ENCODE data around the gene C19orf44. TPM values are rescaled to one million over a fixed set of nuclear protein-coding genes. Genes with fewer than 3 reads are reported as not detected.

Gene C19orf44
- total and polyA plus RNA-seq, 2 of the 4 experiments (the other 2 are of a cell fraction), result 1.4 to 3.8 TPM

GRCh38 chr19:16496613-16496983 lies 404 bp downstream of the C19orf44 start:
- H2AFZ ChIP-seq (replicated peaks; ENCODE audit: low read length, poor library complexity), result peak overlapping the region; percentile 98
- no peaks in the 10 kb centered on the region for H3K27me3 ChIP-seq (ENCODE audit: control insufficient read depth, insufficient read depth, low read length)
- dilution Hi-C loops (cut with HindIII; ENCODE audit: low sequenced_read_pairs, unreplicated experiment) (no loop called here), intact Hi-C loops (cut with micrococcal nuclease) (no loop called here), in situ Hi-C loops (cut with MboI; ENCODE audit: low sequenced_read_pairs) (no loop called here)
- WGBS, 2 experiments (ENCODE audit: extremely low coverage in 2 of 2, insufficient read length in 1 of 2), result 36% methylated on average over 5 of the region's 16 CpGs; no CpG with 5 or more reads in 1 of the 2 experiments
- no peak overlapping the region for H3K18ac ChIP-seq (ENCODE audit: low read depth, low read length)
- no peaks in the 10 kb centered on the region for H4K20me1 ChIP-seq (ENCODE audit: insufficient read depth, low read length)
- no peak for TF ChIP-seq RFX5 (IDR thresholded peaks at IDR 0.05; ENCODE audit: low read depth, low read length)
- TF ChIP-seq MAZ (IDR thresholded peaks at IDR 0.05; ENCODE audit: borderline replicate concordance, low read depth, low read length), result no peak
- TF ChIP-seq BHLHE40 (IDR thresholded peaks at IDR 0.05; ENCODE audit: low read depth, low read length), result no peak
- TF ChIP-seq RAD21 (IDR thresholded peaks at IDR 0.05; ENCODE audit: low read length), result no peak
- TF ChIP-seq NFE2L2 (IDR thresholded peaks at IDR 0.05; ENCODE audit: low read depth, low read length), result no peak
- no peak for TF ChIP-seq MXI1 (IDR thresholded peaks at IDR 0.05; ENCODE audit: borderline replicate concordance, low read depth, low read length)
- TF ChIP-seq ELK1 (IDR thresholded peaks at IDR 0.05; ENCODE audit: borderline replicate concordance, low read depth, low read length), result no peak
- no peak for TF ChIP-seq FOS (IDR thresholded peaks at IDR 0.05; ENCODE audit: low read depth, low read length)
- TF ChIP-seq RCOR1 (IDR thresholded peaks at IDR 0.05; ENCODE audit: insufficient replicate concordance, low read length), result no peak
- no peak for TF ChIP-seq USF2 (IDR thresholded peaks at IDR 0.05; ENCODE audit: low read depth, low read length)
- TF ChIP-seq CTCF (conservative IDR thresholded peaks at IDR 0.05; ENCODE audit: low read depth, low read length), result no peak
- no peak for TF ChIP-seq CEBPB (IDR thresholded peaks at IDR 0.05; ENCODE audit: low read depth, low read length)
- no peak for TF ChIP-seq MAFK (IDR thresholded peaks at IDR 0.05; ENCODE audit: low read depth, low read length)
- TF ChIP-seq CHD1 (IDR thresholded peaks at IDR 0.05; ENCODE audit: low read depth, low read length), result no peak
- no peak for TF ChIP-seq SMC3 (IDR thresholded peaks at IDR 0.05; ENCODE audit: low read depth, low read length)
- TF ChIP-seq POLR2A (IDR thresholded peaks at IDR 0.05; ENCODE audit: low read depth, low read length), result no peak
- H3K9me3 ChIP-seq (ENCODE audit: control insufficient read depth, insufficient read depth, low read length), result no peaks in the 10 kb centered on the region
- no TSS peak for BruUV-seq (replicated peaks)
- peak overlapping the region; percentile 49 for H3K9ac ChIP-seq (ENCODE audit: low read depth, low read length)
- peak overlapping the region; percentile 38; the same call in 1 of the 2 replicates for H4K91ac ChIP-seq (ENCODE audit: insufficient read depth, low read depth, low read length)
- H2AK5ac ChIP-seq (ENCODE audit: low read depth, low read length), result no peak overlapping the region; the same call in 1 of the 2 replicates
- peak overlapping the region; percentile 51 for H3K4ac ChIP-seq (ENCODE audit: low read depth, low read length)
- peak overlapping the region; percentile 27 for H2BK5ac ChIP-seq (ENCODE audit: low read depth, low read length, poor library complexity, severe bottlenecking)
- H3K36me3 ChIP-seq (ENCODE audit: control insufficient read depth, insufficient read depth, low read length), result peaks cover 2% of the 10 kb centered on the region
- ATAC-seq (ENCODE audit: low read depth) (peak; percentile 15), DNase-seq (peak; percentile 44)
- H3K27ac ChIP-seq (ENCODE audit: insufficient read depth, low read length), result peak overlapping the region; percentile 28
- H2BK20ac ChIP-seq (ENCODE audit: low read depth, low read length), result no peak overlapping the region
- H3K79me1 ChIP-seq (ENCODE audit: low read depth in 1 of 2, low read length in 2 of 2), result peaks cover 16 to 25% of the 10 kb centered on the region in 2 experiments
- H3K4me2 ChIP-seq (ENCODE audit: low read depth, low read length), result peak overlapping the region; percentile 68
- peak overlapping the region; percentile 61 for H3K4me3 ChIP-seq (ENCODE audit: insufficient read depth, low read depth, low read length)
- H3K56ac ChIP-seq (ENCODE audit: extremely low read depth, insufficient read depth, low read length), result no peak overlapping the region
- H2AK9ac ChIP-seq (replicated peaks; ENCODE audit: low read depth, low read length, poor library complexity), result peak overlapping the region; percentile 80
- CTCF ChIA-PET, result interaction anchor here (0.8 kb wide), 1 partner anchor 18 kb away, joined by 3 read pairs; no protein-coding TSS in a partner anchor
- no peaks in the 10 kb centered on the region; the same call in 1 of the 2 replicates for H3K9me1 ChIP-seq (ENCODE audit: insufficient read depth, low read length)
- peak overlapping the region; percentile 60 for H3K14ac ChIP-seq (replicated peaks; ENCODE audit: low read depth, low read length)
- POLR2A ChIA-PET (ENCODE audit: unreplicated experiment), result interaction anchor here (0.6 to 1.3 kb wide), 2 partner anchors 9 to 10 kb away, joined by 4 to 8 read pairs; no protein-coding TSS in a partner anchor
- no peak overlapping the region for H2BK120ac ChIP-seq (ENCODE audit: low read depth, low read length)
- no peak overlapping the region for H3K23ac ChIP-seq (ENCODE audit: low read depth, low read length)
- peak overlapping the region; percentile 10 for H4K5ac ChIP-seq (ENCODE audit: low read depth, low read length)
- H2BK15ac ChIP-seq (ENCODE audit: low read depth, low read length), result no peak overlapping the region
- peak overlapping the region; percentile 26 to 81; a peak in 3 of 4 replicates for H4K8ac ChIP-seq (ENCODE audit: low read depth in 2 of 2, low read length in 2 of 2)
- peaks cover 3% of the 10 kb centered on the region; the same call in 1 of the 2 replicates for H3K4me1 ChIP-seq (ENCODE audit: control insufficient read depth, insufficient read depth, low read length)

Measured in IMR-90 (cell line).